Vagina (tissue), 2 donors: ENCODE data around the gene MGAT5. TPM values are rescaled to one million over a fixed set of nuclear protein-coding genes. Genes with fewer than 3 reads are reported as not detected.

Source experiments
- DNase-seq, 2 donors: peaks; one replicate each; pipeline ENCODE4 v3.0.0-alpha.2; 2017; ENCODE audit errors: extremely low spot score in 2 of 2
- H3K27ac ChIP-seq: fragments of 200-600 bp; sonication (generic); one replicate; pipeline ENCODE4 v1.5.1; 2019
- H3K27me3 ChIP-seq: fragments of 200-600 bp; sonication (generic); one replicate; pipeline ENCODE4 v1.5.1; 2019
- H3K36me3 ChIP-seq, 2 donors: fragments of 200-600 bp; sonication (generic); one replicate each; pipeline ENCODE4 v1.5.1; 2017 to 2019
- H3K4me1 ChIP-seq: fragments of 200-600 bp; sonication (generic); one replicate; pipeline ENCODE4 v1.5.1; 2019
- H3K4me3 ChIP-seq, 2 donors: fragments of 200-600 bp; sonication (generic); 1 replicate in 1 of 2; 2 replicates in 1 of 2; pipeline ENCODE4 v1.5.1; 2016 to 2019
- H3K9me3 ChIP-seq: fragments of 200-600 bp; sonication (generic); one replicate; pipeline ENCODE4 v1.5.1; 2019
- CTCF ChIP-seq, 3 experiments: fragments of 450-650 bp in 2 of 3; fragments of 200-600 bp in 1 of 3; sonication (generic) in 1 of 3; IDR thresholded peaks; one replicate each; pipeline ENCODE4 v1.5.1; 2017 to 2019; ENCODE audit warnings: antibody characterized with exemption in 3 of 3, mild to moderate bottlenecking in 2 of 3, moderate library complexity in 2 of 3
- POLR2A ChIP-seq, 2 donors: fragments of 450-650 bp; IDR thresholded peaks; one replicate each; pipeline ENCODE4 v1.6.1; 2017; ENCODE audit warnings: antibody characterized with exemption in 2 of 2, mild to moderate bottlenecking in 2 of 2, moderate library complexity in 2 of 2
- POLR2AphosphoS5 ChIP-seq, 2 donors: sonication (generic); formaldehyde crosslinking; IDR thresholded peaks; one replicate each; pipeline ENCODE4 v1.9.0; 2017; ENCODE audit warnings: antibody characterized with exemption in 2 of 2, mild to moderate bottlenecking in 2 of 2, low read depth in 1 of 2; ENCODE audit not compliant: insufficient read depth in 1 of 2
- intact Hi-C: fragments of 100-400 bp; cut with DNase I; formaldehyde crosslinking; loops from one replicate; pipeline ENCODE4 v1.15.1; 2023
- total RNA-seq: library from RNA; depleted of rRNA; stranded (reverse); fragments of >200 nt; gene quantifications from one replicate; pipeline ENCODE4 v1.2.3, GENCODE V29; 2016

The MGAT5 gene
- total RNA-seq, 1 donor from 2014 or later: 16.7 TPM

- no peak overlapping the region for H3K27ac ChIP-seq
- no peaks in the 10 kb centered on the region for H3K36me3 ChIP-seq
- no peaks in the 10 kb centered on the region for H3K4me1 ChIP-seq
- H3K4me3 ChIP-seq: no peak overlapping the region
- no peaks in the 10 kb centered on the region for H3K27me3 ChIP-seq
- intact Hi-C loops: no loop called here
- no peaks in the 10 kb centered on the region for H3K9me3 ChIP-seq
- peak in 1 of 2 donors; percentile 19 for DNase-seq
- no peak for TF ChIP-seq POLR2A (IDR thresholded peaks at IDR 0.05)
- no peak for TF ChIP-seq CTCF (IDR thresholded peaks at IDR 0.05)
- TF ChIP-seq POLR2AphosphoS5 (IDR thresholded peaks at IDR 0.05; ENCODE audit: insufficient read depth in 1 of 2, low read depth in 1 of 2): no peak
Measured at GRCh38 chr2:134491771-134492441, 238.0 kb downstream of the MGAT5 start.

GRCh38 chr2:134493797-134494196 is 239.9 kb downstream of the MGAT5 start:
- DNase-seq: no peak
- TF ChIP-seq POLR2AphosphoS5 (IDR thresholded peaks at IDR 0.05; ENCODE audit: insufficient read depth in 1 of 2, low read depth in 1 of 2): no peak
- no peak for TF ChIP-seq POLR2A (IDR thresholded peaks at IDR 0.05)
- TF ChIP-seq CTCF (IDR thresholded peaks at IDR 0.05): no peak
- intact Hi-C loops: no loop called here
- Histone ChIP-seq H3K27ac (no peak overlapping the region), H3K27me3 (no peaks in the 10 kb centered on the region), H3K4me1 (no peaks in the 10 kb centered on the region), H3K9me3 (no peaks in the 10 kb centered on the region), H3K4me3 (no peak overlapping the region), H3K36me3 (no peaks in the 10 kb centered on the region)

- no peak overlapping the region for H3K27ac ChIP-seq
- no peak overlapping the region for H3K4me3 ChIP-seq
- TF ChIP-seq CTCF (IDR thresholded peaks at IDR 0.05): no peak
- no peak for TF ChIP-seq POLR2A (IDR thresholded peaks at IDR 0.05)
- TF ChIP-seq POLR2AphosphoS5 (IDR thresholded peaks at IDR 0.05; ENCODE audit: insufficient read depth in 1 of 2, low read depth in 1 of 2): no peak
- H3K4me1 ChIP-seq: no peaks in the 10 kb centered on the region
- intact Hi-C loops: no loop called here
- no peaks in the 10 kb centered on the region for H3K36me3 ChIP-seq
- peak in 1 of 2 donors; percentile 77 for DNase-seq
- no peaks in the 10 kb centered on the region for H3K9me3 ChIP-seq
- no peaks in the 10 kb centered on the region for H3K27me3 ChIP-seq
Measured at GRCh38 chr2:134498654-134499053, 244.8 kb downstream of the MGAT5 start.

GRCh38 chr2:134499307-134499926 is 245.5 kb downstream of the MGAT5 start:
- H3K4me1 ChIP-seq: no peaks in the 10 kb centered on the region
- TF ChIP-seq CTCF (IDR thresholded peaks at IDR 0.05): no peak
- TF ChIP-seq POLR2AphosphoS5 (IDR thresholded peaks at IDR 0.05; ENCODE audit: insufficient read depth in 1 of 2, low read depth in 1 of 2): no peak
- TF ChIP-seq POLR2A (IDR thresholded peaks at IDR 0.05): no peak
- H3K27ac ChIP-seq: no peak overlapping the region
- intact Hi-C loops: no loop called here
- no peaks in the 10 kb centered on the region for H3K27me3 ChIP-seq
- H3K4me3 ChIP-seq: no peak overlapping the region
- no peaks in the 10 kb centered on the region for H3K36me3 ChIP-seq
- no peaks in the 10 kb centered on the region for H3K9me3 ChIP-seq
- DNase-seq: peak in 1 of 2 donors; percentile 82
